Transverse colon (tissue), 3 donors: Measurements from ENCODE around the gene LRRN4CL.

Experiments
- CTCF ChIP-seq, 5 experiments: fragments of 200-600 bp in 3 of 5; fragments of 450-650 bp in 2 of 5; sonication (generic) in 3 of 5; IDR thresholded peaks; 1 replicate in 2 of 5; 2 replicates in 3 of 5; pipeline ENCODE4 v1.5.1; 2016 to 2017; ENCODE audit warnings: antibody characterized with exemption in 5 of 5, inconsistent platforms in 3 of 5, mild to moderate bottlenecking in 2 of 5, moderate library complexity in 1 of 5
- EP300 ChIP-seq: sonication (generic); formaldehyde crosslinking; IDR thresholded peaks from one replicate; pipeline ENCODE4 v1.6.1; 2017; ENCODE audit warnings: antibody characterized with exemption, low read depth

- no peak for TF ChIP-seq EP300
- TF ChIP-seq CTCF (IDR thresholded peaks at IDR 0.05) = no peak
These were observed 23.5 kb upstream of the LRRN4CL start for GRCh38 chr11:62712861-62713260.
